MM.1S (cell line): ENCODE data around the gene FAAH.

ENCODE experiments used
- EZH2 ChIP-seq: fragments of 300-600 bp; sonication (generic); optimal IDR thresholded peaks from 2 replicates; pipeline ENCODE3; 2017; ENCODE audit warnings: low read depth, mild to moderate bottlenecking, antibody characterized with exemption, low read length, mixed read lengths
- TF ChIP-seq, protein P1 (sequence below): fragments of 300-600 bp; sonication (generic); IDR thresholded peaks from 2 replicates; pipeline ENCODE4 v1.5.1; 2016; ENCODE audit warnings: antibody characterized with exemption, low read length, mixed read lengths

DNA sequence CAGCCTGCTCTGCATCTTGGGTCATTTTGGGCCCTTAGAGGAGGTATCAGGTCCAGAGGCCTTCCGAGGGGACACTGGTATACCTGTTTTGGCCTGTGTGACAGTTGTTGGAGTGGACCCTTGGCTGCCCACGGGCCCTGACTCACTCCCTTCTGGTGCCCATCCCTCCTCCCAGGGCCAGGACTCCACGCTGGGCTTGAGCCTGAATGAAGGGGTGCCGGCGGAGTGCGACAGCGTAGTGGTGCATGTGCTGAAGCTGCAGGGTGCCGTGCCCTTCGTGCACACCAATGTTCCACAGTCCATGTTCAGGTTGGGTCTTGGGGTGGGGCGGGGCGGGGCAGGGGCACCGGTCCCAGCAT, 11.1 kb downstream of the FAAH start:
- TF ChIP-seq, protein P1, sequence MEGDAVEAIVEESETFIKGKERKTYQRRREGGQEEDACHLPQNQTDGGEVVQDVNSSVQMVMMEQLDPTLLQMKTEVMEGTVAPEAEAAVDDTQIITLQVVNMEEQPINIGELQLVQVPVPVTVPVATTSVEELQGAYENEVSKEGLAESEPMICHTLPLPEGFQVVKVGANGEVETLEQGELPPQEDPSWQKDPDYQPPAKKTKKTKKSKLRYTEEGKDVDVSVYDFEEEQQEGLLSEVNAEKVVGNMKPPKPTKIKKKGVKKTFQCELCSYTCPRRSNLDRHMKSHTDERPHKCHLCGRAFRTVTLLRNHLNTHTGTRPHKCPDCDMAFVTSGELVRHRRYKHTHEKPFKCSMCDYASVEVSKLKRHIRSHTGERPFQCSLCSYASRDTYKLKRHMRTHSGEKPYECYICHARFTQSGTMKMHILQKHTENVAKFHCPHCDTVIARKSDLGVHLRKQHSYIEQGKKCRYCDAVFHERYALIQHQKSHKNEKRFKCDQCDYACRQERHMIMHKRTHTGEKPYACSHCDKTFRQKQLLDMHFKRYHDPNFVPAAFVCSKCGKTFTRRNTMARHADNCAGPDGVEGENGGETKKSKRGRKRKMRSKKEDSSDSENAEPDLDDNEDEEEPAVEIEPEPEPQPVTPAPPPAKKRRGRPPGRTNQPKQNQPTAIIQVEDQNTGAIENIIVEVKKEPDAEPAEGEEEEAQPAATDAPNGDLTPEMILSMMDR, result no peak
- no peak for TF ChIP-seq EZH2
